ENCODE measurements around the gene PIK3R6. TPM values are rescaled to one million over a fixed set of nuclear protein-coding genes. Genes with fewer than 3 reads are reported as not detected.
A peak's percentile ranks its signal among the peaks of the same experiment; 100 is the strongest.

The PIK3R6 gene
- total RNA-seq, 1 donor from 2014 or later: 2.2 TPM

- no peaks in the 10 kb centered on the region for H3K36me3 ChIP-seq
- H3K27me3 ChIP-seq: no peaks in the 10 kb centered on the region
- H3K4me1 ChIP-seq: no peaks in the 10 kb centered on the region
- DNase-seq (ENCODE audit: low spot score in 2 of 2): peak in 1 of 2 donors; percentile 59
- H3K27ac ChIP-seq: no peak overlapping the region
- H3K4me3 ChIP-seq: no peak overlapping the region
- TF ChIP-seq, protein P1, sequence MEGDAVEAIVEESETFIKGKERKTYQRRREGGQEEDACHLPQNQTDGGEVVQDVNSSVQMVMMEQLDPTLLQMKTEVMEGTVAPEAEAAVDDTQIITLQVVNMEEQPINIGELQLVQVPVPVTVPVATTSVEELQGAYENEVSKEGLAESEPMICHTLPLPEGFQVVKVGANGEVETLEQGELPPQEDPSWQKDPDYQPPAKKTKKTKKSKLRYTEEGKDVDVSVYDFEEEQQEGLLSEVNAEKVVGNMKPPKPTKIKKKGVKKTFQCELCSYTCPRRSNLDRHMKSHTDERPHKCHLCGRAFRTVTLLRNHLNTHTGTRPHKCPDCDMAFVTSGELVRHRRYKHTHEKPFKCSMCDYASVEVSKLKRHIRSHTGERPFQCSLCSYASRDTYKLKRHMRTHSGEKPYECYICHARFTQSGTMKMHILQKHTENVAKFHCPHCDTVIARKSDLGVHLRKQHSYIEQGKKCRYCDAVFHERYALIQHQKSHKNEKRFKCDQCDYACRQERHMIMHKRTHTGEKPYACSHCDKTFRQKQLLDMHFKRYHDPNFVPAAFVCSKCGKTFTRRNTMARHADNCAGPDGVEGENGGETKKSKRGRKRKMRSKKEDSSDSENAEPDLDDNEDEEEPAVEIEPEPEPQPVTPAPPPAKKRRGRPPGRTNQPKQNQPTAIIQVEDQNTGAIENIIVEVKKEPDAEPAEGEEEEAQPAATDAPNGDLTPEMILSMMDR (IDR thresholded peaks at IDR 0.05): no peak
- H3K9me3 ChIP-seq: no peaks in the 10 kb centered on the region
- intact Hi-C loops (cut with DNase I): no loop called here
Observed at GRCh38 chr17:8865811-8866210, 1.7 kb downstream of the PIK3R6 start.

DNA sequence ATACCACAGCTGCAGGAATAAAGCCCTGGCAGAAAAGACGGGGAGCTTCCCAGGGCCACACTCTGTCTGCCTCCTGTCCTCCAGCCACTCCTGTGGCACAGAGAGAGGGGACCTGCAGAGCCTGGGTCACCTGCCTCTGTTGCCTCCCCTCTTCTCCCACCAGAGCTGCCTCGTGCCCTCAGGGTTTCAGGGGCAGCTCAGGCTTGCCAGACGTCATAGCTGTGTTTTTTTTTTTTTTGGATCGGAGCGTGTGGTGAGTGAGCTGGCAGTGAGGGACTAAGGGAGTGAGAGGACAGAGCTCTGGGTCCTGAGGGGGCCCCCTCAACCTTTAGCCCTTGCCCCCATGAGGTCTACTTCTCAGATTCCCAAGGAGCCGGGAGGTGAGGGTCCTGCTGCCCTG is 2.1 kb downstream of the PIK3R6 start:
- no peak overlapping the region for H3K27ac ChIP-seq
- peak in 1 of 2 donors; percentile 19 for DNase-seq (ENCODE audit: low spot score in 2 of 2)
- intact Hi-C loops (cut with DNase I): no loop called here
- H3K4me1 ChIP-seq: no peaks in the 10 kb centered on the region
- H3K4me3 ChIP-seq: no peak overlapping the region
- H3K36me3 ChIP-seq: no peaks in the 10 kb centered on the region
- no peaks in the 10 kb centered on the region for H3K9me3 ChIP-seq
- H3K27me3 ChIP-seq: no peaks in the 10 kb centered on the region
- TF ChIP-seq, protein P1 (IDR thresholded peaks at IDR 0.05): no peak

GRCh38 chr17:8862213-8863056 is 5.0 kb downstream of the PIK3R6 start:
- intact Hi-C loops (cut with DNase I): no loop called here
- Histone ChIP-seq H3K27ac (no peak overlapping the region), H3K27me3 (no peaks in the 10 kb centered on the region), H3K36me3 (no peaks in the 10 kb centered on the region), H3K9me3 (no peaks in the 10 kb centered on the region), H3K4me3 (no peak overlapping the region), H3K4me1 (no peaks in the 10 kb centered on the region)
- TF ChIP-seq, protein P1 (IDR thresholded peaks at IDR 0.05): no peak
- peak in 1 of 2 donors; percentile 28 for DNase-seq (ENCODE audit: low spot score in 2 of 2)

GRCh38 chr17:8861495-8862181 is 5.8 kb downstream of the PIK3R6 start:
- intact Hi-C loops (cut with DNase I): no loop called here
- DNase-seq (ENCODE audit: low spot score in 2 of 2): peak in 1 of 2 donors; percentile 43
- no peak overlapping the region for H3K27ac ChIP-seq
- H3K4me1 ChIP-seq: no peaks in the 10 kb centered on the region
- TF ChIP-seq, protein P1 (IDR thresholded peaks at IDR 0.05): no peak
- H3K36me3 ChIP-seq: no peaks in the 10 kb centered on the region
- no peaks in the 10 kb centered on the region for H3K9me3 ChIP-seq
- H3K27me3 ChIP-seq: no peaks in the 10 kb centered on the region
- H3K4me3 ChIP-seq: no peak overlapping the region

GRCh38 chr17:8859804-8860430 is 7.6 kb downstream of the PIK3R6 start:
- Histone ChIP-seq H3K9me3 (no peaks in the 10 kb centered on the region), H3K27ac (no peak overlapping the region), H3K4me1 (no peaks in the 10 kb centered on the region), H3K27me3 (no peaks in the 10 kb centered on the region), H3K36me3 (no peaks in the 10 kb centered on the region), H3K4me3 (no peak overlapping the region)
- intact Hi-C loops (cut with DNase I): no loop called here
- peak in 1 of 2 donors; percentile 58 for DNase-seq (ENCODE audit: low spot score in 2 of 2)
- TF ChIP-seq, protein P1 (IDR thresholded peaks at IDR 0.05): no peak
